ENCODE results near the gene SLC25A34.

SLC25A34 gene

DNA sequence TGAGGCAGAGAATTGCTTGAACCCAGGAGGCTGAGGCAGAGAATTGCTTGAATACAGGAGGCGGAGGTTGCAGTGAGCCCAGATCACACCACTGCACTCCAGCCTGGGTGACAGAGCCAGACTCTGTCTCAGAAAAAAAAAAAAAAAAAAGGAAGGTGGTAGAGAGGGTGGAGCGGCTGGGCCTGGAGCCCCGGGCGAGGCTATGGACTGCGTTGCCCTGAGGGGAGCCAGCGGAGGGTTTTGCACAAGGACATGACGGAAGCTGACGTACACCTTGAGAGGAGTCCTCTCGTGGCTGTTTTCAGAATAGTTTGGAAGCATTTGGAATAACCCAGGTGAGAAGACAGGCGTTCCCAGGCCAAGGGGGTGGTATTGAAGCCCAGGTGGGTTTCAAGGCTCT is 15.7 kb downstream of the SLC25A34 start:
- DNase-seq = no peak

DNA sequence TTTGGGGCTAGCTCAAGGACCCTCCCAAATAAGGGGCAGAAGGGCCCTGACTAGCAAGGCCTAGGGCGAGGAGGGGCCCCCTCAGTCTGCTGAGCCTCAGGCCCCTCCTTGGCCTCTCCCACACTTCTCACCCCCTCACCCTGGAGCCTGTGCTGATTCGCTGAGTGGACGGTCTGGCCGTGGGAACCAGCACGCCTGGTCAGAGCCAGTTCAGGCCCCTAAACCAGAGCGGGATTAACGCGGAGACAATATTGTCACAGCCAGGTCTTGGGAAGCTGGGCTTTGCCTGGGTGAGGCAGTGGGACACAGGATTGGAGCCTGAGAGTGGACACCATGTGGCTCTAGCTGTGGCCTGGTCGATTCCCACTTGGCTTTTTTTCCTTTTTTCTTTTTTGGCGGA is 17.7 kb downstream of the SLC25A34 start:
- DNase-seq = no peak

DNA sequence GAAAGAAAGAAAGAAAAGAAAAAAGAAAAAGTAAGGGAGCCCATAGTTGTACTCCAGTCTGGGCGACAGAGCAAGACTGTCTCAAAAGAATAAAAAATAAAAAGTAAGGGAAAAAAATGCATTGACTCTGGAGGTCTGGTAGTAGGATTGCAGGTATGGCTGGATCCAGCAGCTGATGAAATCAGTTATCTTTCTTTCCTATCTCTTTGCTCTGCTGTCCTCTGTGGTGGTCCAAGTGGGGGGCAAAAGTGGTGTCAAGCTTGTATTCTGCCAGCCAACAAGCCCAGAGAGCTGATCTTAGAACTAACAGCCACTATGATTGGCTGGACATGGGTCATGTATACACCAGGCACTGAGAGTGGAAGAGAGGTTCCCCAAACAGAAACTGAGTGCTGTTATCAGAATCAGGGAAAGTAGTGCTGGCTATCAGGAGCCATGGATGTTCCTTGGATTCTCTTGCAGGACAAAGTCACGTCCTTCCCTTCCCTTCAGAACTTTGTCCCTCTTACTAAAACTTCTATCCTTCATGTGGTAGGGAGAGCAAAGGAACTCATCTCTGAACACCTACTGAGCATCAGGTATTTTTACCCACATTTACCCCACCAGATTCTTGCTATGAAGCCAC is 19.1 kb downstream of the SLC25A34 start:
- no peak for DNase-seq

DNA sequence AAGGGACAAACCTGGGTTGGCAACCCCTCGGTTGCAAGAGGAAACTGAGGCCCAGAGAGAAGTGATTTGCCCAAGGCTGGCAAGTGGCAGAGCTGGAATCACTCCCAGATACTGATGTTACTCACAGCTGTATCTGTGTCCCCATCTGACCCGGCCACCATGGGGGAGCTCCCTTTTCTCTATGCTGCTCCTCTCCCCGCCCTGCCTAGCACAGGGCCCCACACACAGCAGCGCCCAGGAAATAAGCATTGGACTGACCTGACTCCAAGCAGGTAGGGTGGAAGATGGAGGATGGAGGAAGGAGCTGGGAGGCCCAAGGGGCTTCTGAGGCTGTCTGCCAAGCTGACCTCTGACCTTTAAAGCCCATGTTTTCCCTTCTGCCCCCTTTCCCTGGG is 19.6 kb downstream of the SLC25A34 start:
- DNase-seq = peak in 1 of 58 donors; percentile 14

DNA sequence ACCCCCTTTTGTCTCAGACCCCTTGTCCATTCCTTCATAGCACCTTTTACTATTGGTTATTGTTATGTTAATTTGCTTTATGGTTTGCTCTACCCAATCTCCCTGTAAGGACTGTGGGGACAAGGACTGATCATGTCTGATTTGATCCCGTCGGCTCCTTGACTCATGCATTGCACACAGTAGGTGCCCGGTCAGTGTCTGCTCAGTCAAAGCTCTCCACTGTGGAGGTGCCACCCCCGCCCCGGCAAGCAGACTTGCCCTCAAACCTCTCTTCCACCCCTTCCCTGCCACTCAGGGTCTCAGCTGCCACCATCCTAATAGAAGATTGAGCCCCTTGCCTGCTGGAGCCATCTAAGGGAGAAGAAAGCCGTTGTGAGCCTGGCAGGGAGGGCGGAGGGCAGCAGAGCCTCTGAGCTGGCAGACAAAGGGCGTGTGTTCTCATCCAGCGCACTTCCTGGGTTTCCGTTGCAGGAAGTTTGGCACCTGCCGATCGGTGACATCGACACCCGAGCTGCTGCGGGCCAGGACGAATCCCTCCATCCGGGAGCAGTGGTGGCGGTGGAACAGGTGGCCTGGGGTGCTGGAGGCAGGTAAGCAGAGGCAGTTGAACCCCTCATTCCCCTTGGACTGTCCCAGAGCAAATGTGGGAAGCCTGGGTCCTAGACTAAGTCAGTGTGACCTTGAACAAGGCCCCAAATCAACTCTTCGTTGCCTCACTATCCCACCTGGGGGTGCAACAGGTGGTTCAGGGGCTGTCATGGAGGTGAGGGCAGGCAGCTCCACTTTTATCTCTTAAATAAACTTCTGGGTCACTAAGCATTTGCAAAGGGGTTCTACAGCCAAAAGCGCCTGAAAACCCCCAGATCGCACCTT is 20.3 kb downstream of the SLC25A34 start:
- DNase-seq = peak in 6 of 58 donors; percentile 15 to 32 (median 26)

DNA sequence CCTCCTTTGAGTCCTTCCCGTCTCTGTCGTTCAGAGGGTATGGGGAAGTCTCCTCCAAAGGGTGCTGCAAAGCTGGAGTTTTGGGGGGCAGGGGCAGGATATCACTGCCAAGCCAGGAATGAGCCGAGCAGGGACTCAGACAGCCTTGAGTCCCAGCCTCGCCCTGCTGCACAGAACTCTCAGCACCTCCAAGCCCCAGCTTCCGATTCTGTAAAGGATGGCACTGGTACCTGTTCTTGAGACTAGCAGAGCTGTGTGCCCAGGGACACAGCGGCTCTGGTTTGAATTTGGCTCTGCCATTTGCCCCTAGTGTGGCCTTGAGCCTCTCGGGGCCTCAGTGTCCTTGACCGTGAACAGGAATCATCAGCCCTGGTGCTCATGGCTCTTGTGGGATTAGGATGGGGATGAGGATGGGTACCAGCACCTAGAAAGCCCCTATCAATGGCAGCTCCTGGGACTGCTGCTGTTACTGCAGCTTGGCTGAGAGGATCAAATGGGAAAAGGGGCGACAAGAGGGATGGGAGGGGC is 21.0 kb downstream of the SLC25A34 start:
- no peak for DNase-seq

DNA sequence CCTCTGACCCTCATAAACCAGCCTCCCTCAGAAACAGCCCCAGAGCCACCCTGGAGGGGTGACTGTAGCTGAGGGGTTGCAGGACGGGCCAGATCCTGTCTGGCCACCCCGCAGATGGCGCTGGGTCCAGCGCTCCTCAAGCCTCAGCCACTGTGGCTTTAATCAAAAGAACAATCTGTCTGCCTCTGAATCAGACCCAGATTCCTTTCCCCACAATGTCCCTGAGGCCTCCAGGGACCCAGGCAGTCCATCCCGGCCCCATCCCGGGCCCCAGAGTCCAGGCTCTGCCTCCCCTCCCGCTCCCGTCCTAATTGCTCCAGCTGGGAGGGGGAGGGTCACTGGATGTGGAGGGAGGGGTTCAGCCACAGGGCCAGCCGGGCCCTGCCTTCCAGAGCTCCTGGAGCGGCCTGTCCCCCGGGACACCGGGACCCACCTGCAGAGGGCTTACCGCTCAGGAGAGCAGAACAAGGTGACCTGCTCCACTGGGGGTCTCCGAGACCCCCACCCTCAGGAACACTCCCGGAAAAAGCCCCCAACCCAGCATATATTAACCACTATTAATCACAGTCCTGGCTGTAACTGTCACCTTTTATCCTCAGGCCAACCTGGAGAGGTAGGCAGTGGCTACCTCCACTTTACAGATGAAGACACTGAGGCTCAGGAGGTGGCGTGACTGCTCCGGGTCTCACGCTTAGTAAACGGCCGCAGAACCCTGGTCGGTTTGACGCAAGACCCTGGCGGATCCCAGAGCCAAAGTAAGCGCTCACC is 21.7 kb downstream of the SLC25A34 start:
- DNase-seq = no peak

DNA sequence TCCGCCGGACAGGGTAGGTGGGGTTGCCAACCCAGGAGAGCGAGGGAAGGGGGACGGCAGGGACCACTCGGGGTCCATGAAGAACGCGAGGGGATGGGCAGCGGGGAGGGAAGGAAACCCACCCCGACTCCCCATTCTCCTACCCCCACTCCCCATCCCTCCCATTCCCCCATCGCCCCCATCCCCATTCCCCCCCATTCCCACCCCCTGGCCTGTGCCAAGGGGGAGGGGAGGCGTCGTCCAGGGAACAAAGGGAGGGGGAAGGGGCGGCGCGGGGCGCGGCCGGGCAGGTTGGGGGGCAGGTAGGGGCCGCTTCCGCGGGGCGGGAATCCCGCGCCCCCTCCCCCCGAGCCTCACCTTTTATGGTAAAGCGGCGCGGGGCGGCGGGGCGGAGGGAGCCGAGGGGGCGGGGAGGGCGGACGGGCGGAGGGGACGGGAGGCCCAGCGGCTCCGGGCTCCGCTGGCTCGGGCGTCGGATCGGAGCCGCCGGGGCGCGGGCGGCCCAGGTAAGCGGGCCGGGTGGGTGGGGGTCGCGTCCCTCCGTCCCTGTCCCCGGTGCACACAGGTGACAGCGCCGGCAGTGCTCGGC is 22.4 kb downstream of the SLC25A34 start, which contains the start of gene FBLIM1:
Gene FBLIM1, plus strand, starts transcription at position 453 of the 589 bp plus-strand sequence. CDS start 6,189 bp downstream, outside the sequence.
- no peak for DNase-seq

DNA sequence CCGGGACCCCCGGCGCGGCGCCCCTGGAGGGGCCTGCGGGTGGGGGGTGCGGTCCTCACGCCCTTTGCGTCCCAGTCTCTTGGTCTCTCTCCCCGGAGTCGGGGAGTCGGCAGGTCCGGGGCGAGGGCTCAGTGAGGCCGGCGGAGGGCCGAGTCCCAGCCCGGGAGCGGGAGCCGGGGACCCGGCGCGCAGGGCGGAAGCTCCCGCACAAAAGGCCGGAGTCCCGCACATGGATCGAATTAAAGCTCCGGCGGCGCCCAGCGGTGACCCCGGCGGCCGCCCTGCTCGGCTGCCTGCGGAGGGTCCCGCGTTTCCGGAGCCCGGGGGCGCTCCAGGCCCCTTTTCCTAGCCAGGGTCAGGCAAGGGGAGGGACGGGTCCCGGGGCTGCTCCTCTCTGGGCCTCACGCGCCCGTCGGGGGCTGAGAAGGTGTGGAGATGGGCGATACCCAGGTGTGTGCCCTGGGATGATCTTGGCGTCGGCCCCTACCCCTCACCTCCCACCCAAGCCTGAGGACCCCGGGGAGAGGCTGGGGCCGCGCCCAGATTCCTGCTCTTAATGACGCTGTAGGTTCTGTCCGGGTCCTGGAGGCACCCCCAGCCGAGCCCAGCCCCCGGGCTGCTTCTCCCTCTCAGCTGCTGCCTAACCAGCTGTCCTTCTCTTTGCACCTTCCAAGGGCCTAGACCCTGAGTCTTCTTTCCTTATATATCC is 23.0 kb downstream of the SLC25A34 start:
- DNase-seq = no peak

DNA sequence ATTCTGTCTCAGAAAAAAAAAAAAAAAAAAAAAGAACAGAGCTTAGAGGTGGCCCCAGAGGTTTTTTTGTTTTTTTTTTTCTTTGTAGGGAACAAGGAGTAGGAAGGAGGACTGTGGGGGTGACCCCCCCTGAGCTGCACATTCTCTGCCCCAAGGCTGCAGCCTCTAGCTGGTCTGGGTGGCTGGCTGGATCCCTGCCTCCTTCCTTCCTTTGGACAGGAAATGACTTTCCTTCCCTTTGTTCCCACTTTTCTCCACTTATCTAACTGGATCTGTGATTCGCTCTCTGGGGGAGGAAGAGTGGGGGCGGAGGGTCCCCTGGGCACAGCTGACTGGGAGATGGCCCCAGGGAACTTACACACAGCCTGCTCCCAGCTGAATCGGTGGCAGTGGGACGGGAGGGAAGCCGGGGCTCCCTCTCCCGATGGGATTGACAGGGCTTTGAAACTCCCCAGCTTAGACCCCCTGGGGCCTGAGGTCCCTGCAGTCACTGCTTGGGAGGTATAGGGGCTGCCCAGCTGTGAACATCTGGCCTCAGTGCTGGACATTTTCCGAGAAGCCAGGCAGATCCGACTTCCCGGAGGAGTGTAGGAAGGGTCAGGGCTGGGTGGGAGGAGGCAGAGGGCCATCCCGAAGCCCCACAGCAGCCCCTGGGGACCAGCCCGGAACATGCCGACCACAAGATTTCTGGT is 24.6 kb downstream of the SLC25A34 start:
- DNase-seq = no peak

DNA sequence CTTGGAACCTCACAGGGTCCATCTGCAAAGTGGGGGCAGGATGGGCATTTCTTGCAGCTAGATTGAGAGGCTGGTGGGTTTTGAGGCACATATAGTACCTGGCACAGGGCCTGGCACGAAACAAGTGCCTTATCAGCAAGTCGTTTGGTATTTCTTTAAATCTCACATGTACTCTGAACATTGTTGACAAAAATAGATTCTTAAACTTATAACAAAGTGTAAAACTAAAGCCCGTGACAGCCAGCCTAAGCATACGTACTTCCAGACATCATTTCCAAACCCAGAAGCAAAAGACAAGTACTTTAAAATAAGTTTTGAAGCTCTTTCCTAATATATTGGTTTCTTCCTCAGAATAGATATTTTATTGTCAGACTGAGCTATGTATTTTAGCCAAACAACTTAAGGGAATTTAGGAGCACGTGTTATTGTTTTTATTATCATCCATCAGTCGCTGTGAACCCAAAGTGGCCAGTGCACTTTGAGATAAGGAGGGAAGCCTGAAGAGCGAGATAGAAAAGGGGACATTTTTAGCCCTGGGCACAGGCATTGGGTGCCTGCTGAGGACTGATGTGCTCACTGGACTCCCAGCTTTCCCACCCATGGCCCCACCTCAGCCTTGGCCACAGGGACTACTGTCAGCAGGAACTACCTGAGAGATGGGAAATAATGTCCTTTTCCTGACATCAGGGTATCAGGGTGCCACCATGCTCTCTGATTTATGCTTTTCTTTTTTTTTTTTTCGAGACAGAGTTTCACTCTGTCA is 25.5 kb downstream of the SLC25A34 start:
- no peak for DNase-seq

DNA sequence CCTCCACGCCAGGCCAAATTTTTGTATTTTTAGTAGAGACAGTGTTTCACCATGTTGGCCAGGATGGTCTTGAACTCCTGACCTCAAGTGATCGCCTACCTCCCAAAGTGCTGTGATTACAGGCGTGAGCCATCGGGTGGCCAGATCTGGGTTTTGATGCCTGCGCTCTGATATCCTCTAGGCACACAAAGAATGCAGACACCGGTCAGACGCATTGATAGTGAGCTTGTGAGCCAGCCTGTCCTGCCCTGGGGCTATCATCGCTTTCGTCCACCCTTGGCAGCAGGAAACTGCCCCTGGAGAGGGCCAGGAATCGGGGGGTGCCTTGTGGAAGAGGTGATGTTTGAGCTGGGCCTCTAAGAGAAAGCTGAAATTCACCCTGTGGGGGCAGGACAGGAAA is 26.5 kb downstream of the SLC25A34 start:
- DNase-seq = no peak

DNA sequence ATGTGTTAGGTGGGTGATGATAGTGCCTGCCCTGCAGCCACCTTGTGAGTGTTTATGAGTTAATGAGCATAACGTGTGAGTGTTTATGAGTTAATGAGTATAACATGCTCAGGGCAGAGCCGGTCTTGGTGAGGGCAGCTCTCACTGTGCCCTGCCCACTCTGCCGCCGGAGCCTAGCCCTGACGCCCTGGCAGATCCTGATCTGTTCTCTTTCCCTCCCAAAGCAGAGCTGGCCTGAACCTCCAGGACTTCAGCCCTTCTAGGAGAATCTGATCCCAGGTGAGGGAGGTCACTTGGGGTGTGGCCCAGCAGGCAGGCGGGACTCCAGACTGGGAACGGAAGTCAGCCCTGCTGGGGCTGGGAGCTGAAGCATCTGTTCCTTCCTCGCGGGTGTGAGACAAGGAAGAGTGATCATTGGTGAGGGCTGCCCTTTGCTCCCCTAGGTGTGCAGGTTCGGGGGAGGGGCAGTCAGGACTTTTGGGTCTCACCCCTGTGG is 28.3 kb downstream of the SLC25A34 start:
- DNase-seq = no peak

DNA sequence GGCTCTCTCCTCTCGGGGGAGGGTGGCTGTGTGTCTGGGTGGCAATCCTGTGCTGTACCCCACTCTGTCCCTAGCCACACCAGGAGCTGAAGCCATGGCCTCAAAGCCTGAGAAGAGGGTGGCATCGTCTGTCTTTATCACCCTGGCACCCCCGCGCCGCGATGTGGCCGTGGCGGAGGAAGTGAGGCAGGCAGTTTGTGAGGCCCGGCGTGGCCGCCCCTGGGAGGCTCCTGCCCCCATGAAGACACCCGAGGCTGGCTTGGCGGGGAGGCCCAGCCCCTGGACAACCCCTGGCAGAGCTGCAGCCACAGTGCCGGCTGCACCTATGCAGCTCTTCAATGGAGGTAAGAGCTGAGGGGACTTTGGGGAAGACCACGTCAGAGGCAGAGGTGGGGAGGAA is 28.8 kb downstream of the SLC25A34 start:
- no peak for DNase-seq

DNA sequence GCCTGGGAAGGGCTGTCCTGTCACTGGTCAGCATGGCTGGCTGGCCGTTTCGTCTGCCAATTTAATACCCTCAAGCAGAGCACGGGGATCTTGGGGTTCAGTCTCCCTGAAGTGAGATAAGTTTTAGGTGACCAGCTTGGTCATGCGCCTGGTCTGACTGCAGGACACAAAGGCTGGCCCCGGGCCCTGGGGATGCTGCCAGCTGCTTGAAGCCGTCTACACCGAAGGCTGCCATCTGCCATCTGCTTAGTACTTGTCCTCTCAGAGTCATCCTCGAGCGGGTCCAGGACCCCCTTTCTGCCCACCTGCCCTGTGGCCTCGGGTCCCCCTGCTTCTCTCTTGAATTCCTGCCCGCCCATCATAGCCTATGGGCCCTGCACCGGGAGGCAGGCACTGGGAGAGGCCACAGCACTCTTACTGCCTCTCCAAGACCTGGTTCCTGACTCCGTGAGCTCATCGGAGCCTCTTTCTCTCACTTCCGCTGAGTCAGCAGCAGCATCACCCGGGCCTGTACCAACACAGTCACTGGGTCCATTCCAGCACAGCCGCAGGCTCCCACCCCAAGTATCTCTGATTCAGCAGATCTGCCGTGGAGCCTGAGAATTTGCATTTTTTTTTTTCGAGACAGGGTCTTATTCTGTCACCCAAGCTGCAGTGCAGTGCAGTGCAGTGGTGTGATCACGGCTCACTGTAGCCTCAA is 29.6 kb downstream of the SLC25A34 start:
- DNase-seq = peak in 5 of 58 donors; percentile 13 to 25 (median 19)

DNA sequence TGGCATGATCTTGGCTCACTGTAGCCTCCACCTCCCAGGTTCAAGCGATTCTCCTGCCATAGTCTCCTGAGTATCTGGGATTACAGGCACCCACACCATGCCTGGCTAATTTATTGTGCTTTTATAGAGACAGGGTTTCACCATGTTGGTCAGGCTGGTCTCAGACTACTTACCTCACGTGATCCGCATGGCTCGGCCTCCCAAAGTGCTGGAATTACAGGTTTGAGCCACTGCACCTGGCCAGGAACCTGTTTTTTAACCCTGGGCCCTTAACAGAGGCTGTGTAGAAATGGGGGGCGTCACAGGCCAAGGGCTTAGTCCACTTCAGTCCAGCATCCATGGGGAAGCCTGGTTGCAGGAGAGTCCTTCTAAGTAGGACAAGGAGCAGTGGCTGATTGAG is 31.9 kb downstream of the SLC25A34 start:
- DNase-seq = no peak

DNA sequence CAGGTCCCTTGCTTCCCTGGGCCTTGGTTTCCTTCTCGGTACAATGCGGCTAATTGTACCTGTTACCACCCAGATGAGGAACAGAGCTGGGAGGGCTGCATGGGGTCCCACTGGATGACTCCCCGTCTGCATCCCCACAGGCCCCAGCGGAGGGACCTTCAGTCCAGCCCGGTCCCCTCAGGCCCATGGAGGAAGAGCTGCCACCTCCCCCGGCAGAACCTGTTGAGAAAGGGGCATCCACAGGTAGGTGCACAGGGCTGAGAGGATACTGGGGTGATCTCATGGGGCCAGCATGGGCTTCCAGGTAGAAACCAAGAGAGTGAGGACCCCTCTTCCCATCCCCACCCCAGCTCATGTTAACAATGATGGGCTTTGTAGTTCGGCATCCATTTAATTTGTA is 32.3 kb downstream of the SLC25A34 start:
- no peak for DNase-seq

DNA sequence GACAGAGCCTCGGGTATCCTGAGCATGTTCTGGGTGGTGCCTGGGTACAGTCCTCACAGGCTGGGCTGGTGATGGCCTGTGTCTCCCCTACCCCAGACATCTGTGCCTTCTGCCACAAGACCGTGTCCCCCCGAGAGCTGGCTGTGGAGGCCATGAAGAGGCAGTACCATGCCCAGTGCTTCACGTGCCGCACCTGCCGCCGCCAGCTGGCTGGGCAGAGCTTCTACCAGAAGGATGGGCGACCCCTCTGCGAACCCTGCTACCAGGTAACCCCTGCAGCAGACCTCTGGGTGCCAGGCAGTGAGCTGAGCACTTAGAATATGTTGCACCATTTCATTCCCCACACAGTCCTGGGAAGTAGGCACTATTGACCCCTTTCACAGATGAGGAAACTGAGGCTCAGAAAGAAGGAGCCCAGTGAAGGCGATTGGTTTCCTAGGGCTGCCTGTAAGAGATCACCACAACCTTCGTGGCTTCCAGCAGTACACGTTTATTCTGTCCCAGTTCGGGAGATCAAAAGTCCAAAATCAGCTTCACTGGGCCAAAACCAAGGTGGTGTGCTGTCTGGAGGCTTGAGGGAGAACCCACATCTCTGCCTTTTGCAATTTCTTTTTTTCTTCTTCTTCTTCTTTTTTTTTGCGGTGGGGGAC is 34.4 kb downstream of the SLC25A34 start:
- DNase-seq = no peak

Data from anterior cingulate cortex (tissue), 58 donors.